Fibroblast of mammary gland (primary cell): ENCODE results near the gene ARHGAP26.

Experiments
- DNase-seq: peaks from one replicate; pipeline ENCODE4 v3.0.0-alpha.2; 2010; ENCODE audit warnings: low read depth
- H3K4me3 ChIP-seq: 2 replicates; pipeline ENCODE4 v1.5.1; 2011; ENCODE audit warnings: low read depth, mild to moderate bottlenecking, low read length, moderate library complexity; ENCODE audit not compliant: control insufficient read depth
- CTCF ChIP-seq: conservative IDR thresholded peaks from 2 replicates; pipeline ENCODE4 v1.5.1; 2011; ENCODE audit warnings: low read depth, low read length, inconsistent platforms; ENCODE audit not compliant: control insufficient read depth, insufficient read depth

Gene ARHGAP26

GRCh38 chr5:143054480-143054941, 284.3 kb downstream of the ARHGAP26 start:
- DNase-seq = no peak
- TF ChIP-seq CTCF = no peak
- no peak overlapping the region for H3K4me3 ChIP-seq

DNA sequence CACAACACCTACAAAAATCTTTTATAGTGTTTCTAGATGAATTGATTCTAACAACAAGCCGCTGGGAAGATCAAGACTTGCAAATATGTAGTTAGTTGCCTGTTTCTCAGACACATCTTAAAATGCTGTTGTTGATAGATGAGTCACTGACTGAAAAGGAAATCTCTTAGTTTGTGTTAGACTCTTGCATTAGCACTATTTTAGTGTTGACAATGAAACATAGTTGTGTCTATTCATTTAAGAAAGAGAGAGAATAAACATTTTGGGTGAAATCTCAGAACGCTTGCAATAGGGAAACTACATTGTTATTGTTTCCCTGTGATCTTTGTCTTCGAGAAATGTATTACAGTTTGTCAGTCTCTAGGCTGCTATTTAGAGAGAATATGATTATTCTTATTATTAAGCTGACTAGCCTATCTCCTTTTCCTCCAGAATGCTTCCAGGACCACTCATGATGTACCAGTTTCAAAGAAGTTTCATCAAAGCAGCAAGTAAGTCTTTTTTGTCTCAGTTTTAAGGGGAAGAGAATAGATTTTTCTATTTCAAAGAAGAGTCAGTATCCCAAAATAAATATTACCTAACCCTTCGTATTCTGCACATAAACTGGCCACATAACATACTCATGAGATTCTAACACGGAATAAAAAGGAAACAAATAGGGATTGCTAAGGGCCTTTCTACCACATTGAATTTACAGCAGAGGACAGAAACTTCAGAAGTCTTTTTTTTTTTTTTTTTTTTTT, 285.6 kb downstream of the ARHGAP26 start:
- peak; percentile 54 for DNase-seq
- H3K4me3 ChIP-seq = no peak overlapping the region
- TF ChIP-seq CTCF = no peak

GRCh38 chr5:143056339-143056704, 286.1 kb downstream of the ARHGAP26 start:
- no peak for TF ChIP-seq CTCF
- H3K4me3 ChIP-seq = no peak overlapping the region
- DNase-seq = no peak

GRCh38 chr5:143056792-143057579, 286.8 kb downstream of the ARHGAP26 start:
- no peak overlapping the region for H3K4me3 ChIP-seq
- TF ChIP-seq CTCF = no peak
- DNase-seq = no peak

- TF ChIP-seq CTCF = no peak
- no peak overlapping the region for H3K4me3 ChIP-seq
- DNase-seq = no peak
These were observed 287.4 kb downstream of the ARHGAP26 start for GRCh38 chr5:143057580-143057999.

- H3K4me3 ChIP-seq = no peak overlapping the region
- no peak for TF ChIP-seq CTCF
- DNase-seq = no peak
These were observed 289.2 kb downstream of the ARHGAP26 start for GRCh38 chr5:143059355-143059754.
